ENCODE results near the gene LTBP2.

LTBP2 gene

DNA sequence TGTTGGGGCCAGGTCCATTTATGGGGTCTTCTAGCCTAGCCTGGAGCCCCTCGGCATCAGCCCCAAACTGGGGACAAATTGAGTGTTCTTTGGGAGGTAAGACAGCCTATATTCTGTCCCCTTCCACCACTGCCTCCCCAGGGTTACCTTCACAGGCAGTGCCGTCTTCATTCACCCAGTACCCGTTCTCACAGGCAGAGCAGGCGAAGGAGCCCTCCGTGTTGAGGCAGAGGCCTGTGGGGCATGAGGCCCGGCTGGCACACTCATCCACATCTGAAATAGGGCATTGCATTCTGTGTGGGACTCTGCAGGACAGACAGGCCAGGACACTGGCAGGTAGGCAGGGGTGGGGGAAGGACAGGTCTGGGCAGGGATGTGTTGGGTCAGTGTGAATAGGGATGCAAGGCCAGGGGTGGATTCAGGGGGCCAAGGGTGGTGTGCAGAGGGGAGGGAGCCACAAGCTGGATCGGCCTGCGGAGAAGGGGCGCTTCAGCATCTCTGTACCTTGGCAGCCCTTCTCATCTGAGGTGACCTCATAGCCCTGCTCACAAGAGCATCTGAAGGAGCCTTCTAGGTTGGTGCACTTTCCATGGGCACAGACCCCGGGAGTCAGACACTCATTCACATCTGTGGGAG, 102.3 kb downstream of the LTBP2 start:
- Histone ChIP-seq H3K4me3 (ENCODE audit: low read length) (no peak overlapping the region), H3K36me3 (ENCODE audit: control insufficient read depth, insufficient read depth, low read length) (no peaks in the 10 kb centered on the region), H3K27me3 (ENCODE audit: control insufficient read depth, insufficient read depth, low read length) (peaks cover 10% of the 10 kb centered on the region), H3K4me1 (ENCODE audit: control insufficient read depth, insufficient read depth, low read length) (no peaks in the 10 kb centered on the region), H3K9ac (ENCODE audit: low read length) (no peak overlapping the region), H3K9me3 (ENCODE audit: control insufficient read depth, low read length) (no peaks in the 10 kb centered on the region)

DNA sequence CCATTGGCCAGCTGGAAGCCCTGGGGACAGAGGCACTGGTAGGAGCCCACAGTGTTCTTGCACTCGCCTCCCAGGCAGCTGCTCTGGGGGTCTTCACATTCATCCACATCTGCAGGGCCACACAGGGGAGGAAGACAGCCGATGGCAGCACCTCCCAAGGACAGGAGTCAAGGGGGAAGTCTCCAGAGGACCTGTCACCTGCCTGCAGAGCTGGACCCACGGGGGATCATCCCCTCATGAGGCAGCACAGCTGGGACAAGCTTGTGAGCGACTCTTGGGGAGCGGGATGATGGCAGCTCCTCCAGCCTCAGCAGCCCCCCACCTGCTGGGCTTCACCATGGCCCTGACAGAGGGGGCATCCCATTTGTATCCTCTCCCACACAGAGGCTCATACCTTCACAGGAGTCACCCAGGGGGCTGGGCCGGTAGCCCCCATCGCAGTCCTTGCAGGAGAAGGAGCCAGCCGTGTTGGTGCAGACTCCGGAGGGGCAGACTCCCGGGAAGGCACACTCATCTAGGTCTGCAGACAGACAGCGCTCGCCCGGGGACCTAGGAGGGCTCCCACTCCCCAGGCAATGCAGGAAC, 103.1 kb downstream of the LTBP2 start:
- Histone ChIP-seq H3K9me3 (ENCODE audit: control insufficient read depth, low read length) (no peaks in the 10 kb centered on the region), H3K36me3 (ENCODE audit: control insufficient read depth, insufficient read depth, low read length) (no peaks in the 10 kb centered on the region), H3K27me3 (ENCODE audit: control insufficient read depth, insufficient read depth, low read length) (peaks cover 10% of the 10 kb centered on the region), H3K4me1 (ENCODE audit: control insufficient read depth, insufficient read depth, low read length) (no peaks in the 10 kb centered on the region), H3K9ac (ENCODE audit: low read length) (no peak overlapping the region), H3K4me3 (ENCODE audit: low read length) (no peak overlapping the region)

DNA sequence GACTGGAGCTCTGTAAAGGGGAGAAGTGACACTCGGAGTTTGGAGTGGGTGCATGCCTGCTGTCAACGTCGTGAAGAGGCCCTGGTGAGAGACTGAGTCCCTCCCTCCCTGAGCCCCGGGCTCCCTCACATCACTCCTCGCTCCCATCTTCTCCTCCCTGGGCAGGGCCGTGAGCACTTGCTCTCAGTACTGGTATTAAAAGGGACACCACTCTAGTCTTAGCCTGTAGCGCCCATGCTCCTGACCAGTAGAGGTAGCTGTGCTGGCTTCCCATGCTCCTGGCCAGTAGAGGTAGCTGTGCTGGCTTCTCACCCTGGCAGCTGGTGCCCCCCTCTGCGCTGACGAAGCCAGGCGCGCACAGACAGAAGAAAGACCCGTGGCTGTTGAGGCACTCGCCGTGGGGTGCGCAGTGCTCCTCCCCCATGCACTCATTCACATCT, 103.7 kb downstream of the LTBP2 start:
- peaks cover 10% of the 10 kb centered on the region for H3K27me3 ChIP-seq (ENCODE audit: control insufficient read depth, insufficient read depth, low read length)
- H3K9me3 ChIP-seq (ENCODE audit: control insufficient read depth, low read length): no peaks in the 10 kb centered on the region
- H3K4me3 ChIP-seq (ENCODE audit: low read length): no peak overlapping the region
- no peak overlapping the region for H3K9ac ChIP-seq (ENCODE audit: low read length)
- peaks cover 3% of the 10 kb centered on the region for H3K4me1 ChIP-seq (ENCODE audit: control insufficient read depth, insufficient read depth, low read length)
- no peaks in the 10 kb centered on the region for H3K36me3 ChIP-seq (ENCODE audit: control insufficient read depth, insufficient read depth, low read length)

DNA sequence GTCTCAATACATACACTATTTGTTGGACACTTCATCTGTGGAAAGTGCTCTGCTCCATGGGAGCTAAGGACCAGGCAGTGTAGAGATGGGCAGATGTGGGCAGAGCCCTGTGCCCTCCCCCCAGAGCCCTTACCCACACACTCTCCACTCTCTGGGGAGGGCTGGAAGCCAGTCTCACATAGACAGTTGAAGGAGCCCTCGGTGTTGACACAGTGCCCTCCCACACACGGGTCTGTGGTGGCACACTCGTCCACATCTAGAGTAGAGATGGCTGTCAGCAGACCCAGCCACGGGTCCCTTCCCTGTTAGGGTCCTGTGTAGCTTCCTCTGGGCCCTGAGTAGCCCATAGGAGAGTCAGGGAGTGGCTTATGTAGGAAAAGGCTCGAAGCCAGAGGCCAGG, 104.2 kb downstream of the LTBP2 start:
- Histone ChIP-seq H3K36me3 (ENCODE audit: control insufficient read depth, insufficient read depth, low read length) (no peaks in the 10 kb centered on the region), H3K4me3 (ENCODE audit: low read length) (no peak overlapping the region), H3K27me3 (ENCODE audit: control insufficient read depth, insufficient read depth, low read length) (peaks cover 10% of the 10 kb centered on the region), H3K4me1 (ENCODE audit: control insufficient read depth, insufficient read depth, low read length) (peaks cover 4% of the 10 kb centered on the region), H3K9me3 (ENCODE audit: control insufficient read depth, low read length) (no peaks in the 10 kb centered on the region), H3K9ac (ENCODE audit: low read length) (no peak overlapping the region)

DNA sequence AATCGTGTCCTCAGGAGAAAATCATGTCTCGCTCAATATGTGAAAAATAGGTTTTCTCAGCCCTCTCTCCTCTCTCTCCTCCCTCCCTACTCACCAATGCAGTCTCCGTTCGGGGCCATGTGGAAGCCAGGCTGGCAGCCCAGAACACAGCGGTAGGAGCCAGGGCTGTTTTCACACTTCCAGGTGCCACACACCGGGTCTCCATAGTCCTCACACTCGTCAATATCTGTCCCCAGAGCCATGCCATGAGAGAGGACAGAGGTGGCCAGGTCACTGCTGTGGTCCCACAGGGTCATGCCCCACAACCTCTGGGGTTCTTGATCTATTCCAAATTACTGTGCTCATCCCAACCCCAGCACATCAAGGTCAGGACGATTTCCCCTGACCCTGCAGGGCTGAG, 105.0 kb downstream of the LTBP2 start:
- Histone ChIP-seq H3K4me3 (ENCODE audit: low read length) (no peak overlapping the region), H3K4me1 (ENCODE audit: control insufficient read depth, insufficient read depth, low read length) (peaks cover 4% of the 10 kb centered on the region), H3K9ac (ENCODE audit: low read length) (no peak overlapping the region), H3K27me3 (ENCODE audit: control insufficient read depth, insufficient read depth, low read length) (peaks cover 10% of the 10 kb centered on the region), H3K36me3 (ENCODE audit: control insufficient read depth, insufficient read depth, low read length) (no peaks in the 10 kb centered on the region), H3K9me3 (ENCODE audit: control insufficient read depth, low read length) (no peaks in the 10 kb centered on the region)

DNA sequence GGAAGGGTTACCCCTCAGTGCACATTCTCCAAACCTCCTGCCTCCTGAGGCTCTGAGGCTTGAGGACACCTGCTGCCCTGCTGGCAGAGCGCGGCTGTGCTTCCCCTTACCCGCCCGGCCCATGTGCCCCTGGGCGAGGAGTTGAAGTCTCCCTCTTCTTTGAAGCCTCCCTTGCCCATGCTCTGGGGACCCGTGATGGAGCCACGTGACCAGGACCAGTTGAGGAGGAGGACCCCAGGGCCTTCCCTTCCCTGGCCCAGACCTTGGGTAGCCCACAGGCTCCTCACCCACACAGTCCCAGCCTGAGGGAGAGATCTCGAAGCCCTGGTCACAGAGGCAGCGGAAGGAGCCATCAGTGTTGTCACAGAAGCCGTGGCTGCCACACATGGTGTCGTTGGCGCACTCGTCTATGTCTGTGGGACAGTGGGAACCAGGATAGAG, 105.6 kb downstream of the LTBP2 start:
- Histone ChIP-seq H3K27me3 (ENCODE audit: control insufficient read depth, insufficient read depth, low read length) (peaks cover 8% of the 10 kb centered on the region), H3K4me3 (ENCODE audit: low read length) (no peak overlapping the region), H3K9me3 (ENCODE audit: control insufficient read depth, low read length) (no peaks in the 10 kb centered on the region), H3K36me3 (ENCODE audit: control insufficient read depth, insufficient read depth, low read length) (no peaks in the 10 kb centered on the region), H3K4me1 (ENCODE audit: control insufficient read depth, insufficient read depth, low read length) (peaks cover 4% of the 10 kb centered on the region), H3K9ac (ENCODE audit: low read length) (no peak overlapping the region)

DNA sequence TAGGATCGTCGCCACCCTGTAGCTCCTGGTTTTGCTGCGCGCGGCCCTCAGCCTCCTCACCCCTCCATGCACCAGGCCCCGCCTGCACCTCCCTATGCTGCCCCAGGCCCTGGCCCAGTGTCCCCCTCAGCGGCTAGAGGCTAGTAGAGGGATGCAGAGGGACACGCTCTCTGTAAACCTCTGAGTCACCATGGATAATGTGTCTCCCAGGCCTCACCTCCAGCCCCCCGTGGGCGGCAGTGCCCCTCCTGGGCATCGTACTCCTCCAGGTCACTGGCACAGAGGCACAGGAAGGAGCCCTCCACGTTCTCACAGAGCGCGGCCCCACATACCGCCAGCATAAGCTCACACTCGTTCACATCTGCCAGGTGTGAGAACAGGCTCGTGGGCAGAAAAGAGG, 106.2 kb downstream of the LTBP2 start:
- Histone ChIP-seq H3K4me3 (ENCODE audit: low read length) (no peak overlapping the region), H3K4me1 (ENCODE audit: control insufficient read depth, insufficient read depth, low read length) (peaks cover 4% of the 10 kb centered on the region), H3K36me3 (ENCODE audit: control insufficient read depth, insufficient read depth, low read length) (no peaks in the 10 kb centered on the region), H3K9me3 (ENCODE audit: control insufficient read depth, low read length) (no peaks in the 10 kb centered on the region), H3K27me3 (ENCODE audit: control insufficient read depth, insufficient read depth, low read length) (peaks cover 4% of the 10 kb centered on the region), H3K9ac (ENCODE audit: low read length) (no peak overlapping the region)

DNA sequence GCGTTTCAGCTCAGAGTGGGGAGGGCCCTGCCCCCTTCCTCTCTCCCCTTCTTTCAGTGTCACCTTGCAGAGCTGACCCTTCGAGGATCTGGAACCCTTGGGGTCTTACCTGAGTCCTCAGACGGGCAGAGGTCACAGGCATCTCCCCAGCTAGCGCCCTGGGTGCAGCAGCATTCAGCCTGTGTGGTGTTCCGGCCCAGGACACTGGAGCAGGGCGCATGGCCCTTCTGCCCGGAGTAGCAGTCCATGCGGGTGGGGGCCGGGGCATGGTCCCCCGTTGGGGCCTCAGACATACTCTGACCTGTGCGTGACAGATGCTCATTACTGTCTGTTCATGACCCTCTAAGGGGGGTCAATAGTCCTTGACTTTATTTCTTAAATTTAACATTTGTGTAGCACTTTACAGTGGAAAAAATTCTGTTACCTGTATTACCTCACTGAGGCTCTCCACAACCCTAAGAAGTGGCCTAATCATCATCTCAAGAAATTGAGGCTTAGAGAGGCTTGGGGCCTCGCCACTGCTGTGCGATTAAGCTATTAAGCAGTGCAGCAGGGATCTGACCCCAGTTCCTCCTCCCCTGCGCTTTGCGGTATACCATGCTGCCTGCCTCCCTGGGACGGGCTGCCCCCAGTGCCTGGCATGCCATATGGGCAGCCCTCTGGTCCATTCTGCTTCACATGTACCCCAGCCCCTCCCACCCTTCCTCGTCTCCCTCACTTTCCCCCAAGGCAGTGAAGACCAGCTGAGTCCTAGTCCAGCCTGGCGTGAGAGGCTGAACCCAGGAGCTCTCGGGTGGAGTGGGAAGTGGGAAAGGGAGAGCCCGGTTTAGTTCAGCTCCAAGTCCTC, 106.9 kb downstream of the LTBP2 start:
- H3K36me3 ChIP-seq (ENCODE audit: control insufficient read depth, insufficient read depth, low read length): no peaks in the 10 kb centered on the region
- H3K4me3 ChIP-seq (ENCODE audit: low read length): no peak overlapping the region
- H3K9ac ChIP-seq (ENCODE audit: low read length): no peak overlapping the region

DNA sequence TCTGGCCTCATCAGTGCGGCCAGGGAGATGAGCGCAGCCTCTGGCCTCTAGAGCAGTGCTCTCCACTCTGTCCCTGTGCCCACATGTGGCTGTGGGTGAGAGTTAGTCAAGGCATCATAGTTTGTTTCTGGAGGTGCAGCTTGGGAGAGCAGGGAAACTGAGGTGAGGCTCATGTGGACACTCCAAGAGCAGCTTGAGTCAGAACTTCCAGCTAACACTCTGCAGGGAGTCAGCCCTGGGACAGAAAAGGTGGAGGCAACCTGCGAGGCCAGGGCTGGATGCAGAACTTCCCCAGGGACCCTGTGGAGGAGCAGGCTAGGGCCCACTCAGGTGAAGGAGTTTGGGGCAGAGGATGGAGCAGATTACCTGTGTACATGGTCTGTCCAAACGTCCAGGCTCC, 107.6 kb downstream of the LTBP2 start:
- Histone ChIP-seq H3K27me3 (ENCODE audit: control insufficient read depth, insufficient read depth, low read length) (peaks cover 4% of the 10 kb centered on the region), H3K9me3 (ENCODE audit: control insufficient read depth, low read length) (no peaks in the 10 kb centered on the region), H3K4me1 (ENCODE audit: control insufficient read depth, insufficient read depth, low read length) (peaks cover 4% of the 10 kb centered on the region), H3K9ac (ENCODE audit: low read length) (no peak overlapping the region), H3K36me3 (ENCODE audit: control insufficient read depth, insufficient read depth, low read length) (no peaks in the 10 kb centered on the region), H3K4me3 (ENCODE audit: low read length) (no peak overlapping the region)

More for the DNA sequence above, 106.9 kb downstream of the LTBP2 start:
- peaks cover 4% of the 10 kb centered on the region for H3K27me3 ChIP-seq (ENCODE audit: control insufficient read depth, insufficient read depth, low read length)
- peaks cover 4% of the 10 kb centered on the region for H3K4me1 ChIP-seq (ENCODE audit: control insufficient read depth, insufficient read depth, low read length)
- H3K9me3 ChIP-seq (ENCODE audit: control insufficient read depth, low read length): no peaks in the 10 kb centered on the region

DNA sequence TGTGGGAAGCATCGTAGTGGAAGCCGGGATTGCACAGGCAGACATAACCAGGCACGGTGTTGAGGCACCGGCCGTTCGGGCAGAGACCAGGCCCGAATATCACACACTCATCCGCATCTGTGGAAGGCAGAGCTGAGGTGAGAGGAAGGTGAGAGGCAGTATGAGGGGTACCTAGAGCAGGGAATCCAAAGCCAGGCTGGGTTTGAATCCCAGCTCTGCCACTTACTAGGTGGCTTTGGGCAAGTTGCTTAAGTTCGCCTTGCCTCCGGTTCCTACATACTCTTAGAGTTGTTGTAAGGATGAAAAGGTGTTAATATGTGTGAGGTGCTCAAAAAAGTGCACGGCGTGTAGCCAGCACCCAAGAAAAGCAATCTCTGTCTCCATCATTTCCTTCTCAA, 108.1 kb downstream of the LTBP2 start:
- no peak overlapping the region for H3K4me3 ChIP-seq (ENCODE audit: low read length)
- no peaks in the 10 kb centered on the region for H3K36me3 ChIP-seq (ENCODE audit: control insufficient read depth, insufficient read depth, low read length)
- H3K9me3 ChIP-seq (ENCODE audit: control insufficient read depth, low read length): no peaks in the 10 kb centered on the region
- no peak overlapping the region for H3K9ac ChIP-seq (ENCODE audit: low read length)
- H3K27me3 ChIP-seq (ENCODE audit: control insufficient read depth, insufficient read depth, low read length): peaks cover 4% of the 10 kb centered on the region
- H3K4me1 ChIP-seq (ENCODE audit: control insufficient read depth, insufficient read depth, low read length): peaks cover 4% of the 10 kb centered on the region

DNA sequence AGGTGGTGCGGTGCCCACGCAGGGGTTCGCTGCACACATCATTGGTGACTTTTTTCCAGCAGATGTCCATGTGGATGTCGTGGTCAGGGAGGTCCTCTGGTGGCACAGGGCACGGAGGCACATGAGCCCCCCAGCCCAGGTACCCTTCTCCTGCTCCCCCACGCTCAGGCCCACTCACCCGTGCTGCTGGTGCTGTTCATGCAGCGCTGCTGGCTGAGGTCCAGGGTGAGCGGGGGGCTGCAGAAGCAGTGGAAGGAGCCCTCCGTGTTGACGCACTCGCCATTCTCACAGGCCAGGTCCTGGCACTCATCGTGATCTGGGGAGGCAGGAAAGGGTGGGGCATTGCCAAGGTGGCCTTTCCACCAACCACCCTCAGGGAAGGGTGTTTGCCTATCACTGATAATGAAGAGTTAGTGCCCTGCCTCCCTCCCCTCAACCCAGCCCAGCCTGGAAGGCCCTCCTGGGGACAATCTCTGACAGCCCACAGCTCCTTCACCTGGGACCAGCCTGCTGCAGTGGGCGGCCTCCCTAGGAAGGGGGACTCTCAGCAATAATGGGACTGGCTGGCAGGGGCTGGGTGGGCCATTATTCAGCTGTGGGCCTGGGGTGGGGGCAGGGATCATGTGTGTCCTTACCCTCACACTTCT, 108.6 kb downstream of the LTBP2 start:
- no peak overlapping the region for H3K9ac ChIP-seq (ENCODE audit: low read length)
- H3K4me1 ChIP-seq (ENCODE audit: control insufficient read depth, insufficient read depth, low read length): peaks cover 4% of the 10 kb centered on the region
- no peaks in the 10 kb centered on the region for H3K9me3 ChIP-seq (ENCODE audit: control insufficient read depth, low read length)
- H3K4me3 ChIP-seq (ENCODE audit: low read length): no peak overlapping the region
- H3K27me3 ChIP-seq (ENCODE audit: control insufficient read depth, insufficient read depth, low read length): peaks cover 4% of the 10 kb centered on the region
- H3K36me3 ChIP-seq (ENCODE audit: control insufficient read depth, insufficient read depth, low read length): no peaks in the 10 kb centered on the region
